IMR-90 (cell line): ENCODE measurements around the gene SLC6A4. TPM values are rescaled to one million over a fixed set of nuclear protein-coding genes. Genes with fewer than 3 reads are reported as not detected.

Experiments
- ATAC-seq: fragments of 200-7000 bp; cut with Tn5 transposase; 2 replicates; pipeline ENCODE4 v1.9.1; 2020; ENCODE audit warnings: low read depth, mild to moderate bottlenecking, moderate library complexity
- BruUV-seq: library from RNA; stranded (reverse); fragments of 400-500 nt; replicated peaks from 2 replicates; lab custom pipeline; 2021; lab: Mats Ljungman, UMichigan
- CTCF ChIA-PET: fragments of 300-600 bp; formaldehyde crosslinking; extraction: SDS; loops from one replicate; lab custom pipeline; 2021; ENCODE audit warnings: antibody characterized with exemption; lab: Yijun Ruan, JAX
- POLR2A ChIA-PET: fragments of 300-600 bp; sonication (Branson Sonifier 250); formaldehyde crosslinking; loops from one replicate; lab custom pipeline; 2022; ENCODE audit warnings: antibody characterized with exemption; ENCODE audit not compliant: unreplicated experiment; lab: Charles Lee
- DNase-seq: peaks from one replicate; pipeline ENCODE4 v3.0.0; 2013
- H2AFZ ChIP-seq: replicated peaks from 2 replicates; pipeline ENCODE3; 2013; ENCODE audit warnings: low read length, mild to moderate bottlenecking; ENCODE audit not compliant: poor library complexity
- H2AK5ac ChIP-seq: 2 replicates; pipeline ENCODE4 v1.6.1; 2013; ENCODE audit warnings: low read depth, low read length, inconsistent platforms
- H2AK9ac ChIP-seq: replicated peaks from 2 replicates; pipeline ENCODE3; 2013; ENCODE audit warnings: mild to moderate bottlenecking, low read depth, low read length, moderate library complexity; ENCODE audit not compliant: poor library complexity
- H2BK120ac ChIP-seq: 2 replicates; pipeline ENCODE4 v1.6.1; 2013; ENCODE audit warnings: low read depth, low read length, inconsistent platforms
- H2BK15ac ChIP-seq: 3 replicates; pipeline ENCODE4 v1.6.1; 2013; ENCODE audit warnings: low read depth, low read length, inconsistent platforms
- H2BK20ac ChIP-seq: 2 replicates; pipeline ENCODE4 v1.6.1; 2013; ENCODE audit warnings: low read depth, mild to moderate bottlenecking, inconsistent platforms, low read length, moderate library complexity
- H2BK5ac ChIP-seq: 2 replicates; pipeline ENCODE4 v1.6.1; 2013; ENCODE audit warnings: mild to moderate bottlenecking, low read depth, low read length, inconsistent platforms; ENCODE audit not compliant: poor library complexity, severe bottlenecking
- H3K14ac ChIP-seq: replicated peaks from 2 replicates; pipeline ENCODE4 v1.6.1; 2013; ENCODE audit warnings: low read depth, low read length, inconsistent platforms
- H3K18ac ChIP-seq: 2 replicates; pipeline ENCODE4 v1.6.1; 2013; ENCODE audit warnings: low read depth, low read length, control low read depth
- H3K23ac ChIP-seq: 2 replicates; pipeline ENCODE4 v1.6.1; 2013; ENCODE audit warnings: low read depth, low read length, inconsistent platforms
- H3K27ac ChIP-seq: 2 replicates; pipeline ENCODE4 v1.5.1; 2013; ENCODE audit warnings: mild to moderate bottlenecking, control low read depth, low read length; ENCODE audit not compliant: insufficient read depth
- H3K27me3 ChIP-seq: 2 replicates; pipeline ENCODE4 v1.6.1; 2013; ENCODE audit warnings: low read length; ENCODE audit not compliant: control insufficient read depth, insufficient read depth
- H3K36me3 ChIP-seq: 2 replicates; pipeline ENCODE4 v1.6.1; 2013; ENCODE audit warnings: low read length, mixed read lengths; ENCODE audit not compliant: control insufficient read depth, insufficient read depth
- H3K4ac ChIP-seq: 2 replicates; pipeline ENCODE4 v1.6.1; 2013; ENCODE audit warnings: low read depth, low read length, inconsistent platforms
- H3K4me1 ChIP-seq: 2 replicates; pipeline ENCODE4 v1.6.1; 2013; ENCODE audit warnings: low read length, mixed read lengths; ENCODE audit not compliant: control insufficient read depth, insufficient read depth
- H3K4me2 ChIP-seq: 2 replicates; pipeline ENCODE4 v1.6.1; 2013; ENCODE audit warnings: low read depth, mild to moderate bottlenecking, control low read depth, low read length, moderate library complexity
- H3K4me3 ChIP-seq: 2 replicates; pipeline ENCODE4 v1.5.1; 2013; ENCODE audit warnings: low read depth, mild to moderate bottlenecking, control low read depth, low read length, moderate library complexity; ENCODE audit not compliant: insufficient read depth
- H3K56ac ChIP-seq: 2 replicates; pipeline ENCODE4 v1.6.1; 2013; ENCODE audit warnings: low read length, inconsistent platforms; ENCODE audit not compliant: insufficient read depth; ENCODE audit errors: extremely low read depth
- H3K79me1 ChIP-seq, 2 experiments: 2 replicates each; pipeline ENCODE4 v1.6.1; 2013; ENCODE audit warnings: low read length in 2 of 2, inconsistent platforms in 1 of 2, low read depth in 1 of 2
- H3K9ac ChIP-seq: 2 replicates; pipeline ENCODE4 v1.6.1; 2013; ENCODE audit warnings: low read depth, low read length, control low read depth
- H3K9me1 ChIP-seq: 2 replicates; pipeline ENCODE4 v1.6.1; 2013; ENCODE audit warnings: low read length, inconsistent platforms; ENCODE audit not compliant: insufficient read depth
- H3K9me3 ChIP-seq: 2 replicates; pipeline ENCODE4 v1.6.1; 2013; ENCODE audit warnings: low read length; ENCODE audit not compliant: control insufficient read depth, insufficient read depth
- H4K20me1 ChIP-seq: 2 replicates; pipeline ENCODE4 v1.6.1; 2013; ENCODE audit warnings: low read length, inconsistent platforms; ENCODE audit not compliant: insufficient read depth
- H4K5ac ChIP-seq: 2 replicates; pipeline ENCODE4 v1.6.1; 2013; ENCODE audit warnings: mild to moderate bottlenecking, low read depth, low read length, control low read depth
- H4K8ac ChIP-seq, 2 experiments: 2 replicates each; pipeline ENCODE4 v1.6.1; 2013; ENCODE audit warnings: low read depth in 2 of 2, low read length in 2 of 2, control low read depth in 1 of 2, inconsistent platforms in 1 of 2
- H4K91ac ChIP-seq: 2 replicates; pipeline ENCODE4 v1.6.1; 2013; ENCODE audit warnings: low read depth, low read length, inconsistent platforms; ENCODE audit not compliant: insufficient read depth
- BHLHE40 ChIP-seq: fragments of 150-350 bp; IDR thresholded peaks from 2 replicates; pipeline ENCODE4 v1.6.1; 2016; ENCODE audit warnings: mild to moderate bottlenecking, low read depth, low read length
- CEBPB ChIP-seq: IDR thresholded peaks from 2 replicates; pipeline ENCODE4 v1.6.1; 2012; ENCODE audit warnings: low read depth, low read length, improper control_type of control experiment
- CHD1 ChIP-seq: IDR thresholded peaks from 2 replicates; pipeline ENCODE4 v1.6.1; 2012; ENCODE audit warnings: low read depth, low read length, improper control_type of control experiment
- FOS ChIP-seq: fragments of 150-350 bp; IDR thresholded peaks from 2 replicates; pipeline ENCODE4 v1.6.1; 2016; ENCODE audit warnings: low read depth, low read length
- MAFK ChIP-seq: IDR thresholded peaks from 2 replicates; pipeline ENCODE4 v1.6.1; 2012; ENCODE audit warnings: low read depth, low read length, improper control_type of control experiment
- MAZ ChIP-seq: IDR thresholded peaks from 2 replicates; pipeline ENCODE4 v1.6.1; 2012; ENCODE audit warnings: low read depth, mild to moderate bottlenecking, low read length, improper control_type of control experiment, moderate library complexity, borderline replicate concordance
- MXI1 ChIP-seq: IDR thresholded peaks from 2 replicates; pipeline ENCODE4 v1.6.1; 2012; ENCODE audit warnings: low read depth, mild to moderate bottlenecking, low read length, moderate library complexity, borderline replicate concordance
- NFE2L2 ChIP-seq: fragments of 150-350 bp; IDR thresholded peaks from 2 replicates; pipeline ENCODE4 v1.6.1; 2016; ENCODE audit warnings: low read depth, mild to moderate bottlenecking, low read length
- POLR2A ChIP-seq: IDR thresholded peaks from 2 replicates; pipeline ENCODE4 v1.6.1; 2012; ENCODE audit warnings: mild to moderate bottlenecking, low read depth, low read length
- RAD21 ChIP-seq: IDR thresholded peaks from 2 replicates; pipeline ENCODE4 v1.6.1; 2012; ENCODE audit warnings: low read length, improper control_type of control experiment
- RCOR1 ChIP-seq: IDR thresholded peaks from 2 replicates; pipeline ENCODE4 v1.6.1; 2012; ENCODE audit warnings: mild to moderate bottlenecking, low read length, improper control_type of control experiment; ENCODE audit not compliant: insufficient replicate concordance
- RFX5 ChIP-seq: IDR thresholded peaks from 2 replicates; pipeline ENCODE4 v1.8.0; 2012; ENCODE audit warnings: low read depth, mild to moderate bottlenecking, low read length, moderate library complexity
- SMC3 ChIP-seq: fragments of 150-350 bp; IDR thresholded peaks from 2 replicates; pipeline ENCODE4 v1.6.1; 2016; ENCODE audit warnings: low read depth, mild to moderate bottlenecking, antibody characterized with exemption, low read length, moderate library complexity
- WGBS, 2 experiments: methylation state at CpG; one replicate each; pipeline versions ENCODE4 v1.1.5 to v1.1.7; 2013; ENCODE audit warnings: missing lambda C conversion rate in 2 of 2; ENCODE audit not compliant: insufficient read length in 1 of 2; ENCODE audit errors: extremely low coverage in 2 of 2; 5-methylcytosine and 5-hydroxymethylcytosine counted together
- dilution Hi-C: fragments of 300-500 bp; cut with HindIII; formaldehyde crosslinking; loops from one replicate; pipeline ENCODE4 v1.14.3; 2018; ENCODE audit warnings: low sequenced_read_pairs; ENCODE audit not compliant: unreplicated experiment
- in situ Hi-C: fragments of 300-500 bp; cut with MboI; formaldehyde crosslinking; loops from 3 replicates; pipeline ENCODE4 v1.14.3; 2019; ENCODE audit warnings: low sequenced_read_pairs, inconsistent platforms, mixed read lengths
- intact Hi-C: fragments of 100-400 bp; cut with micrococcal nuclease; formaldehyde crosslinking; loops from 2 replicates; pipeline ENCODE4 v1.10.0; 2022
- polyA plus RNA-seq, 3 experiments: library from polyadenylated mRNA; depleted of rRNA; stranded (reverse); fragments of >200 nt; gene quantifications; 2 replicates each; pipeline ENCODE4 v1.2.3, GENCODE V29; 2012; ENCODE audit warnings: low replicate concordance in 1 of 3
- total RNA-seq: library from RNA; depleted of rRNA; stranded (reverse); fragments of >200 nt; gene quantifications from 2 replicates; pipeline ENCODE4 v1.2.3, GENCODE V29; 2012
- TF ChIP-seq, protein P1 (sequence below): fragments of 150-350 bp; IDR thresholded peaks from 2 replicates; pipeline ENCODE4 v1.6.1; 2016; ENCODE audit warnings: low read depth, mild to moderate bottlenecking, low read length, moderate library complexity, borderline replicate concordance
- TF ChIP-seq, protein P2 (sequence below): fragments of 150-350 bp; IDR thresholded peaks from 2 replicates; pipeline ENCODE4 v1.6.1; 2017; ENCODE audit warnings: mild to moderate bottlenecking, antibody characterized with exemption, low read length, low read depth
- TF ChIP-seq, protein P3 (sequence below): conservative IDR thresholded peaks from 2 replicates; pipeline ENCODE4 v1.5.1; 2012; ENCODE audit warnings: mild to moderate bottlenecking, low read depth, low read length, improper control_type of control experiment

Gene SLC6A4
- total and polyA plus RNA-seq, 2 of the 4 experiments (the other 2 are of a cell fraction), result under 0.01 TPM; not detected in 1

DNA sequence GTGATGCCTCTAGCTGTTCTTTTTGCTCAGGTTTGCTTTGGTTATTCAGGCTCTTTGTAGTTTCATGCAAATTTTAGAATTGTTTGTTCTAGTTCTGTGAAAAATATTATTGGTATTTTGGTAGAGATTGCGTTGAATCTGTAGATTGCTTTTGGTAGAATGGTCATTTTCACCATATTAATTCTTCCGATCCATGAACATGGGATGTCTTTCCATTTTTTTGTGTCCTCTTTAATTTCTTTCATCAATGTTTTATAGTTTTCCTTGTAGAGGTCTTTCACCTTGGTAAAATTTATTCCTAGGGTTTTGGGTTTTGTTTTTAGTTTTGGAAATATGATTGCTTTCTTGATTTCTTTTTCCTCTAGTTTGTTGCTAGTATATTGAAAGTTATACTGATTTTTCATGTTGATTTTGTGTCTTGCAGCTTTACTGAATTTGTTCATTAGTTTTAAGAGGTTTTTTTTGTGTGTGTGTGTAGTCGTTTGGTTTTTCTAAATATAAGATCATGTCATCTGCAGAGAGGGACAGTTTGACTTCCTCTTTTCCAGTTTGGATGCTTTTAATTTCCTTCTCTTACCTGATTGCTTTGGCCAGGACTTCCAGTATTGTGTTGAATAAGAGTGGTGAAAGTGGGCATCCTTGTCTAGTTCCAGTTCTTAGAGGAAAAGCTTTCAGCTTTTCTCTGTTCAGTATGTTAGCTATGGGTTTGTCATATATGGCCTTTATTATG lies 76.4 kb downstream of the SLC6A4 start:
- Histone ChIP-seq H3K79me1 (peaks cover 23 to 33% of the 10 kb centered on the region in 2 experiments), H3K18ac (no peak overlapping the region), H2BK15ac (no peak overlapping the region), H3K36me3 (peaks cover 4% of the 10 kb centered on the region; the same call in 1 of the 2 replicates), H4K91ac (no peak overlapping the region), H2BK20ac (no peak overlapping the region), H3K4me2 (no peak overlapping the region), H3K56ac (no peak overlapping the region), H3K9ac (no peak overlapping the region), H2BK120ac (no peak overlapping the region), H4K5ac (no peak overlapping the region), H4K8ac (no peak overlapping the region), H3K4me1 (no peaks in the 10 kb centered on the region), H3K4ac (no peak overlapping the region), H3K9me1 (no peaks in the 10 kb centered on the region; the same call in 1 of the 2 replicates), H2BK5ac (no peak overlapping the region), H3K9me3 (peaks cover 2% of the 10 kb centered on the region), H4K20me1 (peaks cover 33% of the 10 kb centered on the region), H2AFZ (no peak overlapping the region), H3K14ac (no peak overlapping the region), H3K23ac (no peak overlapping the region), H3K4me3 (no peak overlapping the region), H3K27ac (no peak overlapping the region), H2AK9ac (no peak overlapping the region), H2AK5ac (no peak overlapping the region), H3K27me3 (no peaks in the 10 kb centered on the region)
- intact Hi-C loops (no loop called here), in situ Hi-C loops (no loop called here), dilution Hi-C loops (no loop called here)
- POLR2A ChIA-PET, result no interaction called here
- no peak for TF ChIP-seq NFE2L2
- no peak for TF ChIP-seq MAFK
- TF ChIP-seq RFX5, result no peak
- no peak for TF ChIP-seq POLR2A
- no peak for TF ChIP-seq MXI1
- no peak for TF ChIP-seq RCOR1
- TF ChIP-seq, protein P1, sequence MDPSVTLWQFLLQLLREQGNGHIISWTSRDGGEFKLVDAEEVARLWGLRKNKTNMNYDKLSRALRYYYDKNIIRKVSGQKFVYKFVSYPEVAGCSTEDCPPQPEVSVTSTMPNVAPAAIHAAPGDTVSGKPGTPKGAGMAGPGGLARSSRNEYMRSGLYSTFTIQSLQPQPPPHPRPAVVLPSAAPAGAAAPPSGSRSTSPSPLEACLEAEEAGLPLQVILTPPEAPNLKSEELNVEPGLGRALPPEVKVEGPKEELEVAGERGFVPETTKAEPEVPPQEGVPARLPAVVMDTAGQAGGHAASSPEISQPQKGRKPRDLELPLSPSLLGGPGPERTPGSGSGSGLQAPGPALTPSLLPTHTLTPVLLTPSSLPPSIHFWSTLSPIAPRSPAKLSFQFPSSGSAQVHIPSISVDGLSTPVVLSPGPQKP, result no peak
- no peak for TF ChIP-seq BHLHE40
- no peak for TF ChIP-seq FOS
- TF ChIP-seq CEBPB, result no peak
- TF ChIP-seq, protein P2, sequence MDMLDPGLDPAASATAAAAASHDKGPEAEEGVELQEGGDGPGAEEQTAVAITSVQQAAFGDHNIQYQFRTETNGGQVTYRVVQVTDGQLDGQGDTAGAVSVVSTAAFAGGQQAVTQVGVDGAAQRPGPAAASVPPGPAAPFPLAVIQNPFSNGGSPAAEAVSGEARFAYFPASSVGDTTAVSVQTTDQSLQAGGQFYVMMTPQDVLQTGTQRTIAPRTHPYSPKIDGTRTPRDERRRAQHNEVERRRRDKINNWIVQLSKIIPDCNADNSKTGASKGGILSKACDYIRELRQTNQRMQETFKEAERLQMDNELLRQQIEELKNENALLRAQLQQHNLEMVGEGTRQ, result no peak
- TF ChIP-seq SMC3, result no peak
- TF ChIP-seq, protein P3, sequence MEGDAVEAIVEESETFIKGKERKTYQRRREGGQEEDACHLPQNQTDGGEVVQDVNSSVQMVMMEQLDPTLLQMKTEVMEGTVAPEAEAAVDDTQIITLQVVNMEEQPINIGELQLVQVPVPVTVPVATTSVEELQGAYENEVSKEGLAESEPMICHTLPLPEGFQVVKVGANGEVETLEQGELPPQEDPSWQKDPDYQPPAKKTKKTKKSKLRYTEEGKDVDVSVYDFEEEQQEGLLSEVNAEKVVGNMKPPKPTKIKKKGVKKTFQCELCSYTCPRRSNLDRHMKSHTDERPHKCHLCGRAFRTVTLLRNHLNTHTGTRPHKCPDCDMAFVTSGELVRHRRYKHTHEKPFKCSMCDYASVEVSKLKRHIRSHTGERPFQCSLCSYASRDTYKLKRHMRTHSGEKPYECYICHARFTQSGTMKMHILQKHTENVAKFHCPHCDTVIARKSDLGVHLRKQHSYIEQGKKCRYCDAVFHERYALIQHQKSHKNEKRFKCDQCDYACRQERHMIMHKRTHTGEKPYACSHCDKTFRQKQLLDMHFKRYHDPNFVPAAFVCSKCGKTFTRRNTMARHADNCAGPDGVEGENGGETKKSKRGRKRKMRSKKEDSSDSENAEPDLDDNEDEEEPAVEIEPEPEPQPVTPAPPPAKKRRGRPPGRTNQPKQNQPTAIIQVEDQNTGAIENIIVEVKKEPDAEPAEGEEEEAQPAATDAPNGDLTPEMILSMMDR, result no peak
- TF ChIP-seq CHD1, result no peak
- no peak for TF ChIP-seq RAD21
- no peak for TF ChIP-seq MAZ
- no TSS peak for BruUV-seq
- WGBS, 2 experiments, result no CpG with 5 or more reads among the region's 3 CpGs
- no peak for ATAC-seq
- no peak for DNase-seq
- CTCF ChIA-PET, result no interaction called here
